Uterus (tissue), 4 donors: ENCODE data around the gene FAM240B. TPM values are rescaled to one million over a fixed set of nuclear protein-coding genes. Genes with fewer than 3 reads are reported as not detected.

ENCODE experiments used
- DNase-seq, 2 donors: peaks; one replicate each; pipeline ENCODE4 v3.0.0-alpha.2; 2019 to 2020
- H3K27ac ChIP-seq, 2 donors: fragments of 200-600 bp; sonication (generic); 1 replicate in 1 of 2; 2 replicates in 1 of 2; pipeline ENCODE4 v1.5.1; 2016 to 2018
- H3K27me3 ChIP-seq, 2 donors: fragments of 200-600 bp; sonication (generic); one replicate each; pipeline ENCODE4 v1.5.1; 2018 to 2019; ENCODE audit warnings: control low read depth in 1 of 2
- H3K36me3 ChIP-seq, 2 donors: fragments of 200-600 bp; sonication (generic); one replicate each; pipeline ENCODE4 v1.5.1; 2019; ENCODE audit warnings: control low read depth in 1 of 2
- H3K4me1 ChIP-seq, 2 donors: fragments of 200-600 bp; sonication (generic); one replicate each; pipeline ENCODE4 v1.5.1; 2018 to 2019; ENCODE audit warnings: control low read depth in 1 of 2
- H3K4me3 ChIP-seq, 2 donors: fragments of 200-600 bp; sonication (generic); 1 replicate in 1 of 2; 2 replicates in 1 of 2; pipeline ENCODE4 v1.5.1; 2018 to 2019; ENCODE audit warnings: mild to moderate bottlenecking in 1 of 2
- H3K9me3 ChIP-seq, 2 donors: fragments of 200-600 bp; sonication (generic); one replicate each; pipeline ENCODE4 v1.5.1; 2019; ENCODE audit warnings: control low read depth in 1 of 2
- POLR2A ChIP-seq, 2 donors: fragments of 450-650 bp; IDR thresholded peaks; one replicate each; pipeline ENCODE4 v1.6.1; 2016; ENCODE audit warnings: antibody characterized with exemption in 2 of 2, mild to moderate bottlenecking in 1 of 2, moderate library complexity in 1 of 2
- intact Hi-C: fragments of 100-400 bp; cut with DNase I; formaldehyde crosslinking; loops from one replicate; pipeline ENCODE4 v1.15.1; 2023; ENCODE audit warnings: low total_unique reads
- total RNA-seq, 4 donors: library from RNA; depleted of rRNA in 3 of 4; stranded (reverse); fragments of >200 nt in 3 of 4; gene quantifications; one replicate each; pipeline versions ENCODE4 v1.1.0 to v1.2.4, GENCODE V29; 2014 to 2023
- TF ChIP-seq, protein P1 (sequence below), 4 experiments: fragments of 200-600 bp in 2 of 4; fragments of 450-650 bp in 2 of 4; sonication (generic) in 2 of 4; IDR thresholded peaks; one replicate each; pipeline ENCODE4 v1.5.1; 2016 to 2019; ENCODE audit warnings: antibody characterized with exemption in 4 of 4, mild to moderate bottlenecking in 2 of 4, moderate library complexity in 1 of 4
- donor health status: DM: yes; HTN: yes; CAD: no.

The FAM240B gene
- total RNA-seq, 4 donors from 2014 or later, result not detected

DNA sequence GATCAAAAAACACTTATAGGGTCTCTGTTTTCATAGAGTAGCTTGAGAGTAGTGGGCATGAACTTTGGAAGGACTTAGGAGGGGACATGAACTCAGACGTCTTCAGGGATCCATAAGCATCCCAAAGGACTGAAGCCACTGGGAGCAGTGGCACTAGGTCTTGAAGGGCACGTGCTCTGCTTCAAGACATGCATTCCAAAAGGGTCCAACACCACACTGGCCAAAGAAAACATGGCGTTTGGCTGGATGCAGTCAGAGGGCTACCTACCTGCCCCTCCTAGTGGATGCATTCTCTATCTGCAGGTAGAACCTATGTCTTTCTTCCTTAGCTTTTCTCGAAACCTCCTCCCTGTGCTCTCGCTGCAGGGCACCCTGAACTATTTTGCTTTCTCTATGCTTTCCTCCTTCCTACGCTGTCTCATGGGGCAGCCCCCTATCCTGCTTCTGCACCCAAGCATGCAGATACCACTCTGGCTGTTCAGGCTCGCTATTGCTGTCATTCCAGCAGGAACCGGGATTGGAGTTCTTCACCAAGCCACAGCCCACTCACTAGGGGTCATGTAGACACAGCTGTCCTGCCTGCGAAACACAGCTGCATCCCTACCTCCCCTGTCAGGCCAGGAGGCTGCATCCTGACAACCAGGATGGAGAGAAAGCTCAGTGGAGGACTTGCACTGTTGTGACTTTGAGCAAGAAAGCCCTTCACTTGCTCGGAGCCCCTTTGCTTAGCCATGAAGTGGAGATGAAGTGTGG lies 11.9 kb downstream of the FAM240B start:
- Histone ChIP-seq H3K4me1 (no peaks in the 10 kb centered on the region), H3K9me3 (no peaks in the 10 kb centered on the region), H3K27ac (no peak overlapping the region), H3K36me3 (no peaks in the 10 kb centered on the region), H3K4me3 (no peak overlapping the region), H3K27me3 (no peaks in the 10 kb centered on the region)
- no peak for DNase-seq
- TF ChIP-seq, protein P1, sequence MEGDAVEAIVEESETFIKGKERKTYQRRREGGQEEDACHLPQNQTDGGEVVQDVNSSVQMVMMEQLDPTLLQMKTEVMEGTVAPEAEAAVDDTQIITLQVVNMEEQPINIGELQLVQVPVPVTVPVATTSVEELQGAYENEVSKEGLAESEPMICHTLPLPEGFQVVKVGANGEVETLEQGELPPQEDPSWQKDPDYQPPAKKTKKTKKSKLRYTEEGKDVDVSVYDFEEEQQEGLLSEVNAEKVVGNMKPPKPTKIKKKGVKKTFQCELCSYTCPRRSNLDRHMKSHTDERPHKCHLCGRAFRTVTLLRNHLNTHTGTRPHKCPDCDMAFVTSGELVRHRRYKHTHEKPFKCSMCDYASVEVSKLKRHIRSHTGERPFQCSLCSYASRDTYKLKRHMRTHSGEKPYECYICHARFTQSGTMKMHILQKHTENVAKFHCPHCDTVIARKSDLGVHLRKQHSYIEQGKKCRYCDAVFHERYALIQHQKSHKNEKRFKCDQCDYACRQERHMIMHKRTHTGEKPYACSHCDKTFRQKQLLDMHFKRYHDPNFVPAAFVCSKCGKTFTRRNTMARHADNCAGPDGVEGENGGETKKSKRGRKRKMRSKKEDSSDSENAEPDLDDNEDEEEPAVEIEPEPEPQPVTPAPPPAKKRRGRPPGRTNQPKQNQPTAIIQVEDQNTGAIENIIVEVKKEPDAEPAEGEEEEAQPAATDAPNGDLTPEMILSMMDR (IDR thresholded peaks at IDR 0.05), result no peak
- no peak for TF ChIP-seq POLR2A (IDR thresholded peaks at IDR 0.05)
- intact Hi-C loops, result no loop called here

DNA sequence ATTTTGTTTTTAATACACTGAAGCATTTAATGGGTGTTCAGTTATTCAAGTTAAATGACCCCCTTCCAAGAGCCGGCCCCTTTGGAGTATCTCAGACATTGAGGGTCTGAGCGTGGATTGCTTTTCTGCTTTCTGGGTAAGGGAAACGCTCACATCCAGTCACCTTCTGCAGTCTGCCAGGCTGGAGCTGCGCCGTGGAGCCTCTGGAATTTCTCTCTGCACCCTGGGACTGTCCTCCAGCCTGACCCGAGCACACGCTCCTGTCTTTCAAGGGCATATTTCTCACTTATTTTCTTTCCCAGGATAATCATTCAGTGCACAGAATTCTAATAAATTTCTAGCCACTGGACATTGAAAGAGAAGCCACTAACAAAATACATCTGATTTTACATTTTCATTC lies 13.4 kb downstream of the FAM240B start:
- DNase-seq, result no peak
- Histone ChIP-seq H3K9me3 (no peaks in the 10 kb centered on the region), H3K27me3 (no peaks in the 10 kb centered on the region), H3K4me1 (no peaks in the 10 kb centered on the region), H3K4me3 (no peak overlapping the region), H3K27ac (no peak overlapping the region), H3K36me3 (no peaks in the 10 kb centered on the region)
- intact Hi-C loops, result no loop called here
- no peak for TF ChIP-seq POLR2A (IDR thresholded peaks at IDR 0.05)
- TF ChIP-seq, protein P1 (IDR thresholded peaks at IDR 0.05), result no peak

DNA sequence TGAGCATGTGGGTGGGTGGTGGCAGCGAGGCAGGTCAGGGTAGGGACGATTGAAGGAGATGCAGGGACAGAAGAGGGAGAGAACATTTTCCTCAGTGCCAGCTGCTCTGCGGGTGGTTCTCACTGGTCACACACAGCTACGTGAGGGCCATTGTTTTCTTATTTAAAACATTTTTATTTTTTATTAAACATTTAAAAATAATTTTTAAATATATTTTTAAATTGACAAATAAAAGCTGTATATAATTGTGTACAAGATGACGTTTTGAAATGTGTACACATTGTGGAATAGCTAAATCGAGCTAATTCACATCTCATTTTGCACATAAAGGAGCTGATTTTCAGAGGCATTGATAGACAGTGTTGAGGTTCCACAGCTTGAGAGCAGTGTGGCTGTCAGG lies 14.0 kb downstream of the FAM240B start:
- intact Hi-C loops, result no loop called here
- Histone ChIP-seq H3K27ac (no peak overlapping the region), H3K4me3 (no peak overlapping the region), H3K4me1 (no peaks in the 10 kb centered on the region), H3K9me3 (no peaks in the 10 kb centered on the region), H3K27me3 (no peaks in the 10 kb centered on the region), H3K36me3 (no peaks in the 10 kb centered on the region)
- TF ChIP-seq, protein P1 (IDR thresholded peaks at IDR 0.05), result no peak
- no peak for TF ChIP-seq POLR2A (IDR thresholded peaks at IDR 0.05)
- no peak for DNase-seq

DNA sequence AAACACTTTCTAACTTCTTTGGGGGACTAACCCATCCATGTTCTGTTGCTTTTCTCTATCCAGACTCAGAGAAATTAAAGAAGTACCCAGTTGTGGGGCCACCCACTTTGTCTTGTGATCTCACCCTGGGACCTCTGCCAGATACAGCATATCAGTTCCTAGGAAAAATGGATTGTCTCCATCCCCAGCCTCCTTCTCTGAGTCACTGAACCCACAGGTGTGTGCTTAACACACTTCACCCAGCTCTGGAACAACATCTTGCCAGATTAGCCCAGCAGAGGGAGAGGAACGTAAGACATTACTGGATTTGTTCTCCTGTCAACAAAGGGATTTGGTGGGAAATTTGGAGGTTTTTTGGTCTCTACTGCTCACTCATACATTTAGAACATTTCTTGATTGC lies 19.2 kb downstream of the FAM240B start:
- no peak overlapping the region for H3K4me3 ChIP-seq

DNA sequence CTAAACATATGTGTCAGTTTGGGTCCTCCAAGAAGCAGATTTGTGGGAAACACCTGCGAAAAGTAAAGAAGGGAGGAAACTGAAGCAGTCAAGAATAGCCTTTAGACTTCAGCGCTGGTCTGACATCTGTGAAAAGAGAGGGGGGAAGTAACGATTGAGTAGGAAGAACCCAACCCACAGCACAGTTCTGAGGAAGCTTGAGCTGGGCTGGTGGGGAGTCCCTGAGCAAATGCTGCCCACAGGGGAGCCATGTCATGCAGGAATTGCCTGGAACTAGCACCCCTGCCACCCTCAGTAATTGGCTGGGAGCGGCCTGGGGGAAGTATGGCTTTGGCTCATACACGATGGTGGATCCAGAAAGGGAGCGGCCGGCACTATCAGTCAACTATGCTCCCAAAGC lies 20.6 kb downstream of the FAM240B start:
- H3K27me3 ChIP-seq, result no peaks in the 10 kb centered on the region
- H3K4me1 ChIP-seq, result no peaks in the 10 kb centered on the region
- H3K36me3 ChIP-seq, result no peaks in the 10 kb centered on the region
- TF ChIP-seq, protein P1 (IDR thresholded peaks at IDR 0.05), result no peak
- TF ChIP-seq POLR2A (IDR thresholded peaks at IDR 0.05), result no peak
- H3K27ac ChIP-seq, result no peak overlapping the region
- DNase-seq, result no peak
- H3K4me3 ChIP-seq, result no peak overlapping the region
- no peaks in the 10 kb centered on the region for H3K9me3 ChIP-seq
- intact Hi-C loops, result no loop called here

More for the DNA sequence above, 19.2 kb downstream of the FAM240B start:
- Histone ChIP-seq H3K27ac (no peak overlapping the region), H3K4me1 (no peaks in the 10 kb centered on the region), H3K9me3 (no peaks in the 10 kb centered on the region), H3K27me3 (no peaks in the 10 kb centered on the region), H3K36me3 (no peaks in the 10 kb centered on the region)
- no peak for TF ChIP-seq POLR2A (IDR thresholded peaks at IDR 0.05)
- TF ChIP-seq, protein P1 (IDR thresholded peaks at IDR 0.05), result no peak
- intact Hi-C loops, result no loop called here
- DNase-seq, result no peak
